GM23248 (cell line): ENCODE data around the gene OR8B4. TPM values are rescaled to one million over a fixed set of nuclear protein-coding genes. Genes with fewer than 3 reads are reported as not detected.

ENCODE experiments used
- DNase-seq: peaks from one replicate; pipeline ENCODE4 v3.0.0-alpha.2; 2015
- H2AFZ ChIP-seq: fragments of 200-600 bp; sonication (generic); 2 replicates; pipeline ENCODE4 v1.6.1; 2016; ENCODE audit warnings: antibody characterized with exemption
- H3F3A ChIP-seq: fragments of 200-600 bp; sonication (generic); 2 replicates; pipeline ENCODE4 v1.6.1; 2016; ENCODE audit warnings: mild to moderate bottlenecking, antibody characterized with exemption, mixed run types; ENCODE audit not compliant: insufficient read depth
- H3K27ac ChIP-seq: fragments of 200-600 bp; sonication (generic); 2 replicates; pipeline ENCODE4 v1.5.1; 2016; ENCODE audit warnings: mild to moderate bottlenecking
- H3K27me3 ChIP-seq: fragments of 200-600 bp; sonication (generic); replicated peaks from 2 replicates; pipeline ENCODE4 v1.6.1; 2016; ENCODE audit warnings: mild to moderate bottlenecking; ENCODE audit not compliant: insufficient read depth
- H3K36me3 ChIP-seq: fragments of 200-600 bp; sonication (generic); 2 replicates; pipeline ENCODE4 v1.6.1; 2016; ENCODE audit warnings: low read depth, mild to moderate bottlenecking
- H3K4me1 ChIP-seq: fragments of 200-600 bp; sonication (generic); 2 replicates; pipeline ENCODE4 v1.6.1; 2016; ENCODE audit warnings: mild to moderate bottlenecking; ENCODE audit not compliant: insufficient read depth
- H3K4me2 ChIP-seq: fragments of 200-600 bp; sonication (generic); one replicate; pipeline ENCODE4 v1.6.1; 2016; ENCODE audit warnings: mild to moderate bottlenecking; ENCODE audit not compliant: unreplicated experiment
- H3K4me3 ChIP-seq: fragments of 200-600 bp; sonication (generic); 2 replicates; pipeline ENCODE4 v1.5.1; 2016; ENCODE audit warnings: mild to moderate bottlenecking
- H3K79me2 ChIP-seq: fragments of 200-600 bp; sonication (generic); 2 replicates; pipeline ENCODE4 v1.6.1; 2016; ENCODE audit warnings: mild to moderate bottlenecking; ENCODE audit not compliant: insufficient read depth
- H3K9ac ChIP-seq: fragments of 200-600 bp; sonication (generic); 2 replicates; pipeline ENCODE4 v1.6.1; 2016; ENCODE audit warnings: mild to moderate bottlenecking
- H3K9me2 ChIP-seq: fragments of 200-600 bp; sonication (generic); 2 replicates; pipeline ENCODE4 v1.6.1; 2016; ENCODE audit warnings: mixed run types, mild to moderate bottlenecking, moderate library complexity; ENCODE audit not compliant: insufficient read depth
- H3K9me3 ChIP-seq: fragments of 200-600 bp; sonication (generic); one replicate; pipeline ENCODE4 v1.6.1; 2017; ENCODE audit warnings: low read depth
- H4K20me1 ChIP-seq: fragments of 200-600 bp; sonication (generic); 2 replicates; pipeline ENCODE4 v1.6.0; 2016; ENCODE audit not compliant: insufficient read depth
- EZH2 ChIP-seq: fragments of 200-600 bp; sonication (generic); IDR thresholded peaks from 2 replicates; pipeline ENCODE4 v1.6.1; 2018; ENCODE audit warnings: antibody characterized with exemption, mild to moderate bottlenecking; ENCODE audit not compliant: insufficient read depth, poor library complexity, severe bottlenecking
- EZH2phosphoT487 ChIP-seq: fragments of 200-600 bp; sonication (generic); IDR thresholded peaks from 2 replicates; pipeline ENCODE4 v1.6.1; 2018; ENCODE audit warnings: antibody characterized with exemption, moderate library complexity, mild to moderate bottlenecking, low read depth; ENCODE audit not compliant: insufficient read depth
- WGBS, 2 experiments: methylation state at CpG; one replicate each; pipeline ENCODE4 v1.1.6; 2015 to 2017; ENCODE audit warnings: low lambda C conversion rate in 2 of 2, low coverage in 1 of 2; ENCODE audit errors: missing lambda C conversion rate in 2 of 2; 5-methylcytosine and 5-hydroxymethylcytosine counted together
- in situ Hi-C: fragments of 300-500 bp; cut with MboI; formaldehyde crosslinking; loops from 2 replicates; pipeline ENCODE4 v1.15.0; 2020
- polyA plus RNA-seq: library from polyadenylated mRNA; unstranded; fragments of >200 nt; fragmentation: Nextera tagmentation; extraction: Ambion mirVana; gene quantifications from 2 replicates; pipeline ENCODE4 v1.2.1, GENCODE V29; 2016
- total RNA-seq: library from RNA; depleted of rRNA; stranded (reverse); fragments of >200 nt; shearing (Covaris generic); gene quantifications from 2 replicates; pipeline ENCODE4 v1.2.3, GENCODE V29; 2014

The OR8B4 gene
- total and polyA plus RNA-seq, 2 experiments from 2014 or later: not detected

DNA sequence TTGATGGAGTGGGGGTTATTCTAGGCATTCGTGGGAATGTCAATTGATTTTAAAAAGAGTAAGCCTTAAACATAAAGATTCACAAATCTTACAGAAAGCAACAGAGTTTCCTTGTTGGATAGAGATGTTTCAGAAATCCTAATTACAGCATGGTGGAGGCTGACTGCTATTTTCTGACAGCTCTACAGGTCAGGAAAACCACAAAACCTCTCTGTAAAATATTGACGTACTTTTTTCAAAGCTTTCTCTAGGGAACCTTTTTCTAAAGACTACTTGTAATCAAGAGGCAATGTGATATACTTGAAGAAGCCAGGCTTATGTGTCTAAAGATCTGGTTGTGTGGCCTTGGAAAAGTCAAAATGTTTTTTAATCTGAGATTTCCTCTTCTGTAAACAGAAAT, 29.9 kb upstream of the OR8B4 start:
- no peak overlapping the region for H3K9ac ChIP-seq
- no peaks in the 10 kb centered on the region for H3F3A ChIP-seq
- TF ChIP-seq EZH2phosphoT487: no peak
- TF ChIP-seq EZH2: no peak
- no peak overlapping the region for H3K4me2 ChIP-seq
- H2AFZ ChIP-seq: no peak overlapping the region
- no peaks in the 10 kb centered on the region for H3K79me2 ChIP-seq
- in situ Hi-C loops: no loop called here
- H3K9me3 ChIP-seq: no peaks in the 10 kb centered on the region
- DNase-seq: no peak
- H3K27me3 ChIP-seq: no peaks in the 10 kb centered on the region
- no peaks in the 10 kb centered on the region for H4K20me1 ChIP-seq
- 0 to 6% methylated on average over 2 of the region's 2 CpGs for WGBS, 2 experiments
- H3K36me3 ChIP-seq: no peaks in the 10 kb centered on the region
- no peaks in the 10 kb centered on the region for H3K4me1 ChIP-seq
- no peak overlapping the region for H3K4me3 ChIP-seq
- no peaks in the 10 kb centered on the region for H3K9me2 ChIP-seq
- no peak overlapping the region for H3K27ac ChIP-seq

DNA sequence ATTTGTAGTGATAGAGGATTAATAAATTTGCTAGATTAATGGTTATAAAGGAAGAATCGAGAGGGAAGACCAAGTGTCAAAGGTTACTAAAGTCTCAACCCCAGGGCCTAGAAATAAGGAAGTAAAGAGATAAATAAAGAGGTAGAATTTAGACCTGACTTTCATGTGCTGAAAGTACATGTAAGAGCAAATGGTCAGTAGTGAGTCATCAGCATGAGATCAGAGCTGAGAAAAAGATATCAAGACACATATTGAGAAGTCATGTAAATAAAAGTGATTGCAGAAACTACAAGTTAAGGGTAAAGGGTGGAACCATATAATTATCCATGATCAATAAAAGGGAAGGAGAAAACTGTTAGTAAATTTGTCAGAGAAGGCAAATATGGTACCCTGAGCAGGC, 22.2 kb upstream of the OR8B4 start:
- no peaks in the 10 kb centered on the region for H3K4me1 ChIP-seq
- no peaks in the 10 kb centered on the region for H4K20me1 ChIP-seq
- H3K27ac ChIP-seq: no peak overlapping the region
- H3K9me2 ChIP-seq: no peaks in the 10 kb centered on the region
- no peaks in the 10 kb centered on the region for H3K36me3 ChIP-seq
- TF ChIP-seq EZH2phosphoT487: no peak
- no peak for TF ChIP-seq EZH2
- no peak overlapping the region for H2AFZ ChIP-seq
- WGBS, 2 experiments: 14 to 22% methylated on average over 1 of the region's 1 CpG
- DNase-seq: no peak
- no peaks in the 10 kb centered on the region for H3K9me3 ChIP-seq
- no peaks in the 10 kb centered on the region; the same call in 1 of the 2 replicates for H3K27me3 ChIP-seq
- no peaks in the 10 kb centered on the region for H3F3A ChIP-seq
- H3K4me3 ChIP-seq: no peak overlapping the region
- no peaks in the 10 kb centered on the region for H3K79me2 ChIP-seq
- H3K4me2 ChIP-seq: no peak overlapping the region
- in situ Hi-C loops: no loop called here
- no peak overlapping the region for H3K9ac ChIP-seq

DNA sequence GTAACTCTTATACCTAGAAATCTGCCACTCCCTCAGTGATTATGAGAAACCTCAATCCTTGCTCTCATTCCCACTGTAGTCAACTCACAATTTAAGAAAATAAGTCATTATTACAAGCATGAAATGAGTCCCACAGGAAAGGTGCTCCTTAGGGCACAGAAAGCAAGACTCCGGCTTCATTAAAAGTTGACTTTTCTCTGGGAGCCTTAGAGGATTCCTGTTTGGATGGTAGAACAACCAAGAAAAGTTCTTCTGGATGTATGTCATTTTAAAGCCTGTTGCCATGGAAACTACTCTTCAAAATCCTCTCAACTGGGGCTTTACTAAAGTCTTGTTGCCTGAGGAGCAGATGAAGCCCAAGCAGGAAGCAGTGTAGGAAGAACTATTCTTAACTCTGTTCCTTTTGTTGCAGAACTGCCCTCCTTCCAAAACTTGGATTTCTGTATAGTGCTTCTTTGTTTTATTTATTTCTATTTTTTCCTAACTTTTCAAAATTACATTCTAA, 21.0 kb upstream of the OR8B4 start, which contains the start of gene OR8B8:
OR8B8 (minus strand) TSS at position 51 of the 505 bp plus-strand sequence. CDS start 4,611 bp downstream, outside the sequence.
- WGBS, 2 experiments: 35 to 67% methylated on average over 1 of the region's 1 CpG
- Histone ChIP-seq H3F3A (no peaks in the 10 kb centered on the region), H3K36me3 (no peaks in the 10 kb centered on the region), H3K79me2 (no peaks in the 10 kb centered on the region), H3K4me2 (no peak within 1 kb of the TSS), H3K4me1 (no peaks in the 10 kb centered on the region), H3K4me3 (no peak within 1 kb of the TSS), H3K27ac (no peak within 1 kb of the TSS), H4K20me1 (no peaks in the 10 kb centered on the region), H3K9ac (no peak within 1 kb of the TSS), H3K9me3 (no peaks in the 10 kb centered on the region), H3K27me3 (no peaks in the 10 kb centered on the region; the same call in 1 of the 2 replicates), H3K9me2 (no peaks in the 10 kb centered on the region), H2AFZ (no peak within 1 kb of the TSS)
- in situ Hi-C loops: no loop called here
- DNase-seq: no peak
- TF ChIP-seq EZH2phosphoT487 (no peak), EZH2 (no peak)

DNA sequence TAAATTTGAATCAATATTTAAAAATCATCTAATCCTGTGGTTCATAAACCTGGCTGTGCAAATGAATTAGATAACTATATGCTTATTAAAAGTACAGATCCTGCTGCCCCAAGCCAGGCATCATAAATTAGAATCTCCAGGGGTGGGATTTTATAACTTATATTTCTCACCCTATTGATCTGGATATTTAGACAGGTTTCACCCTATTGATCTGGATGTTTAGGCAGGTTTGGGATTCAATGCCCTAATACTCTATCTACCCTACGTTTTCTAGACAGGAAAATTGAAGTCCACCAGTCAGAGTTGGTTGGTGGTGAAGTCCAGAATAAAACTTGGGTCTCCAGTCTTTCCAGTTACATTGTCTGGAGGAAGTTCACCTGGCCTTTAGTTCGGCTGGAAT, 18.2 kb upstream of the OR8B4 start:
- DNase-seq: no peak
- H3K4me3 ChIP-seq: no peak overlapping the region
- in situ Hi-C loops: no loop called here
- no peaks in the 10 kb centered on the region for H3K9me3 ChIP-seq
- H4K20me1 ChIP-seq: no peaks in the 10 kb centered on the region
- no peak overlapping the region for H3K9ac ChIP-seq
- H2AFZ ChIP-seq: no peak overlapping the region
- TF ChIP-seq EZH2phosphoT487: no peak
- TF ChIP-seq EZH2: no peak
- no peaks in the 10 kb centered on the region for H3K4me1 ChIP-seq
- no peaks in the 10 kb centered on the region for H3K36me3 ChIP-seq
- H3K9me2 ChIP-seq: no peaks in the 10 kb centered on the region
- no peaks in the 10 kb centered on the region; the same call in 1 of the 2 replicates for H3K27me3 ChIP-seq
- H3K27ac ChIP-seq: no peak overlapping the region
- H3K4me2 ChIP-seq: no peak overlapping the region
- 0 to 2% methylated on average over 2 of the region's 2 CpGs for WGBS, 2 experiments
- H3F3A ChIP-seq: no peaks in the 10 kb centered on the region
- H3K79me2 ChIP-seq: no peaks in the 10 kb centered on the region

DNA sequence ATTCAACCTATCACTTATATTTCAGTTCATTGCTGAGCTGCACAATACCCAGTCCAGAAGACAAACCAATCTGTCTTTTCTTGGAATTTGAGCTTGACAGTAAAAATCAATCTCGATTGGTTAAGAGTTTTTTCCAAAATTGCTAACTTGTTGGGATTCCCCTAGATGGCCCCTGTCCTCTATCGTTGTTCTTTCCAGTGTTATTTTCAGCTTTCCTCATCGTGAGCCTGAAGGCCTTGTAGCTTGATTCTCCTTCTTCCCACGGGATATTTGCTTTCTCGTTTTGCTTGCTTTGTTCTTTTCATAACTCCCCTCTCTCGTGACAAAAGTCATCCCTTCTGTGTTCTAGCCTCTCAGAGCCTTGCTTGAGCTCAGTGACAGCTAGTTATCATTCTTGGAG, 17.8 kb upstream of the OR8B4 start:
- H3K9me2 ChIP-seq: no peaks in the 10 kb centered on the region
- 1 to 2% methylated on average over 6 of the region's 6 CpGs for WGBS, 2 experiments
- no peak for TF ChIP-seq EZH2phosphoT487
- TF ChIP-seq EZH2: no peak

More for the DNA sequence above, 17.8 kb upstream of the OR8B4 start:
- no peaks in the 10 kb centered on the region for H4K20me1 ChIP-seq
- no peaks in the 10 kb centered on the region for H3K36me3 ChIP-seq
- no peak overlapping the region for H2AFZ ChIP-seq
- no peaks in the 10 kb centered on the region for H3F3A ChIP-seq
- no peaks in the 10 kb centered on the region for H3K4me1 ChIP-seq
- no peak overlapping the region for H3K4me2 ChIP-seq
- H3K4me3 ChIP-seq: no peak overlapping the region
- H3K27ac ChIP-seq: no peak overlapping the region
- DNase-seq: no peak
- in situ Hi-C loops: no loop called here
- no peak overlapping the region for H3K9ac ChIP-seq
- H3K27me3 ChIP-seq: no peaks in the 10 kb centered on the region; the same call in 1 of the 2 replicates
- H3K9me3 ChIP-seq: no peaks in the 10 kb centered on the region
- H3K79me2 ChIP-seq: no peaks in the 10 kb centered on the region
